Hepatocyte (in vitro differentiated cells): Measurements from ENCODE around the gene C6orf132. TPM values are rescaled to one million over a fixed set of nuclear protein-coding genes. Genes with fewer than 3 reads are reported as not detected.

Source experiments
- DNase-seq: peaks from one replicate; pipeline ENCODE4 v3.0.0-alpha.2; 2016; ENCODE audit warnings: low spot score
- H2AFZ ChIP-seq: fragments of 200-600 bp; sonication (generic); 2 replicates; pipeline ENCODE4 v1.6.0; 2016; ENCODE audit warnings: antibody characterized with exemption, mild to moderate bottlenecking
- H3K27ac ChIP-seq: fragments of 200-600 bp; sonication (generic); 2 replicates; pipeline ENCODE4 v1.5.1; 2016; ENCODE audit warnings: mild to moderate bottlenecking
- H3K27me3 ChIP-seq: fragments of 200-600 bp; sonication (generic); 2 replicates; pipeline ENCODE4 v1.6.1; 2016
- H3K36me3 ChIP-seq: fragments of 200-600 bp; sonication (generic); replicated peaks from 2 replicates; pipeline ENCODE4 v1.5.1; 2016; ENCODE audit warnings: low read depth; ENCODE audit not compliant: insufficient read depth
- H3K4me1 ChIP-seq: fragments of 200-600 bp; sonication (generic); 2 replicates; pipeline ENCODE4 v1.5.1; 2016; ENCODE audit warnings: mild to moderate bottlenecking, moderate library complexity; ENCODE audit not compliant: insufficient read depth
- H3K4me2 ChIP-seq: fragments of 200-600 bp; sonication (generic); 2 replicates; pipeline ENCODE4 v1.6.0; 2016
- H3K4me3 ChIP-seq: fragments of 200-600 bp; sonication (generic); 2 replicates; pipeline ENCODE4 v1.5.1; 2016; ENCODE audit warnings: mild to moderate bottlenecking
- H3K79me2 ChIP-seq: fragments of 200-600 bp; sonication (generic); 2 replicates; pipeline ENCODE4 v1.6.0; 2017; ENCODE audit warnings: mild to moderate bottlenecking
- H3K9me2 ChIP-seq: fragments of 200-600 bp; sonication (generic); replicated peaks from 2 replicates; pipeline ENCODE4 v1.6.0; 2017; ENCODE audit warnings: mild to moderate bottlenecking; ENCODE audit not compliant: insufficient read depth
- H3K9me3 ChIP-seq: fragments of 200-600 bp; sonication (generic); 2 replicates; pipeline ENCODE4 v1.5.1; 2016; ENCODE audit warnings: low read depth, mild to moderate bottlenecking
- H4K20me1 ChIP-seq: fragments of 200-600 bp; sonication (generic); 2 replicates; pipeline ENCODE4 v1.6.0; 2016; ENCODE audit warnings: mild to moderate bottlenecking; ENCODE audit not compliant: insufficient read depth, poor library complexity, severe bottlenecking
- CTCF ChIP-seq: fragments of 200-600 bp; sonication (generic); IDR thresholded peaks from 2 replicates; pipeline ENCODE4 v1.5.1; 2016; ENCODE audit warnings: antibody characterized with exemption, mild to moderate bottlenecking; ENCODE audit not compliant: poor library complexity
- EZH2 ChIP-seq: fragments of 200-600 bp; sonication (generic); IDR thresholded peaks from 2 replicates; pipeline ENCODE4 v1.6.1; 2016; ENCODE audit warnings: antibody characterized with exemption, mild to moderate bottlenecking, borderline replicate concordance
- EZH2phosphoT487 ChIP-seq: fragments of 200-600 bp; sonication (generic); IDR thresholded peaks from one replicate; pipeline ENCODE4 v1.6.1; 2018; ENCODE audit warnings: antibody characterized with exemption, mild to moderate bottlenecking, low read depth, moderate library complexity; ENCODE audit not compliant: unreplicated experiment, severe bottlenecking
- WGBS: methylation state at CpG from one replicate; pipeline ENCODE4 v1.1.6; 2016; ENCODE audit warnings: low lambda C conversion rate; ENCODE audit errors: missing lambda C conversion rate; 5-methylcytosine and 5-hydroxymethylcytosine counted together
- polyA plus RNA-seq: library from polyadenylated mRNA; unstranded; fragments of >200 nt; fragmentation: Nextera tagmentation; extraction: Ambion mirVana; gene quantifications from 2 replicates; pipeline ENCODE4 v1.2.1, GENCODE V29; 2016
- total RNA-seq: library from RNA; depleted of rRNA; stranded (reverse); fragments of >200 nt; gene quantifications from 2 replicates; pipeline ENCODE4 v1.2.3, GENCODE V29; 2014

C6orf132 gene
- total and polyA plus RNA-seq, 2 experiments from 2014 or later, result 10.5 to 12.5 TPM

GRCh38 chr6:42059743-42060142 is 82.7 kb downstream of the C6orf132 start:
- Histone ChIP-seq H3K9me2 (no peaks in the 10 kb centered on the region), H3K4me2 (no peak overlapping the region), H3K27me3 (no peaks in the 10 kb centered on the region), H3K4me3 (no peak overlapping the region), H4K20me1 (no peaks in the 10 kb centered on the region), H3K4me1 (no peaks in the 10 kb centered on the region), H3K79me2 (peaks cover 3% of the 10 kb centered on the region), H3K9me3 (no peaks in the 10 kb centered on the region), H3K27ac (no peak overlapping the region), H3K36me3 (peaks cover 4% of the 10 kb centered on the region), H2AFZ (no peak overlapping the region)
- no peak for DNase-seq
- WGBS, result 98% methylated on average over 5 of the region's 5 CpGs
- no peak for TF ChIP-seq EZH2
- no peak for TF ChIP-seq CTCF
- no peak for TF ChIP-seq EZH2phosphoT487

GRCh38 chr6:42053601-42054000 is 88.8 kb downstream of the C6orf132 start:
- no peak for TF ChIP-seq EZH2
- no peak for TF ChIP-seq CTCF
- no peak for TF ChIP-seq EZH2phosphoT487
- Histone ChIP-seq H3K9me2 (no peaks in the 10 kb centered on the region), H3K4me3 (no peak overlapping the region), H3K27me3 (no peaks in the 10 kb centered on the region), H3K27ac (peak overlapping the region; percentile 30), H3K4me2 (peak overlapping the region; percentile 80), H3K4me1 (peaks cover 11% of the 10 kb centered on the region), H4K20me1 (no peaks in the 10 kb centered on the region), H3K9me3 (no peaks in the 10 kb centered on the region), H2AFZ (no peak overlapping the region), H3K79me2 (peaks cover 35% of the 10 kb centered on the region), H3K36me3 (peaks cover 4% of the 10 kb centered on the region)
- DNase-seq, result no peak

- H3K36me3 ChIP-seq, result no peaks in the 10 kb centered on the region
- no peaks in the 10 kb centered on the region for H3K9me2 ChIP-seq
- peaks cover 41% of the 10 kb centered on the region for H3K79me2 ChIP-seq
- H3K4me3 ChIP-seq, result peak overlapping the region; percentile 76
- H3K4me1 ChIP-seq, result peaks cover 26% of the 10 kb centered on the region
- WGBS, result 61% methylated on average over 8 of the region's 8 CpGs
- H3K27ac ChIP-seq, result peak overlapping the region; percentile 92
- H3K27me3 ChIP-seq, result no peaks in the 10 kb centered on the region
- no peak for TF ChIP-seq CTCF
- TF ChIP-seq EZH2phosphoT487, result no peak
- no peak for TF ChIP-seq EZH2
- no peak for DNase-seq
- no peak overlapping the region for H2AFZ ChIP-seq
- H3K4me2 ChIP-seq, result peak overlapping the region; percentile 80
- H3K9me3 ChIP-seq, result no peaks in the 10 kb centered on the region
- no peaks in the 10 kb centered on the region for H4K20me1 ChIP-seq
Measured at GRCh38 chr6:42051268-42051653, 91.2 kb downstream of the C6orf132 start.

Other genes starting within 250 kb of the C6orf132 start
- 2.2 and 2.4 TPM in 2 replicates for gene USP49, start 247.2 kb downstream of the C6orf132 start, total RNA-seq
- 1.0 and 3.0 TPM in 2 replicates for gene USP49, start 247.2 kb downstream of the C6orf132 start, polyA plus RNA-seq
- gene MED20, start 221.5 kb downstream of the C6orf132 start, total RNA-seq, result 18.1 and 19.2 TPM in 2 replicates
- gene MED20, start 221.5 kb downstream of the C6orf132 start, polyA plus RNA-seq, result 18.1 and 19.8 TPM in 2 replicates
- gene BYSL, start 221.1 kb downstream of the C6orf132 start, total RNA-seq, result 13.9 and 20.7 TPM in 2 replicates
- gene BYSL, start 221.1 kb downstream of the C6orf132 start, polyA plus RNA-seq, result 16.6 and 28.5 TPM in 2 replicates
- 79.3 and 96.8 TPM in 2 replicates for gene CCND3, start 200.8 kb downstream of the C6orf132 start, total RNA-seq
- 134 and 141 TPM in 2 replicates for gene CCND3, start 200.8 kb downstream of the C6orf132 start, polyA plus RNA-seq
- gene TAF8, start 92.1 kb downstream of the C6orf132 start, total RNA-seq, result 16.7 and 25.1 TPM in 2 replicates
- 12.6 and 14.0 TPM in 2 replicates for gene TAF8, start 92.1 kb downstream of the C6orf132 start, polyA plus RNA-seq
- 0.43 and 0.92 TPM in 2 replicates for gene GUCA1A, start 30.7 kb upstream of the C6orf132 start, total RNA-seq
- 0.75 and 3.1 TPM in 2 replicates for gene GUCA1A, start 30.7 kb upstream of the C6orf132 start, polyA plus RNA-seq
- gene GUCA1B, start 52.3 kb upstream of the C6orf132 start, total RNA-seq, result 0.72 and 0.93 TPM in 2 replicates
- gene GUCA1B, start 52.3 kb upstream of the C6orf132 start, polyA plus RNA-seq, result 0.41 TPM in 1 of 2 replicates, not detected in the other
- gene MRPS10, start 75.2 kb upstream of the C6orf132 start, total RNA-seq, result 38.6 and 42.8 TPM in 2 replicates
- gene MRPS10, start 75.2 kb upstream of the C6orf132 start, polyA plus RNA-seq, result 26.8 and 27.7 TPM in 2 replicates